BJ (cell line): Measurements from ENCODE around the gene RAG2. TPM values are rescaled to one million over a fixed set of nuclear protein-coding genes. Genes with fewer than 3 reads are reported as not detected.
A peak's percentile ranks its signal among the peaks of the same experiment; 100 is the strongest.

ENCODE experiments used
- CTCF ChIA-PET: fragments of 350-600 bp; formaldehyde crosslinking; extraction: SDS; loops from one replicate; lab custom pipeline; 2021; ENCODE audit warnings: antibody characterized with exemption, inconsistent platforms; lab: Yijun Ruan, JAX
- POLR2A ChIA-PET: fragments of 300-600 bp; sonication (Branson Sonifier 250); formaldehyde crosslinking; extraction: SDS; loops from one replicate; lab custom pipeline; 2021; ENCODE audit warnings: antibody characterized with exemption; lab: Charles Lee
- DNase-seq: peaks from one replicate; pipeline ENCODE4 v3.0.0-alpha.2; 2011; ENCODE audit warnings: low read depth
- H3K27me3 ChIP-seq: 2 replicates; pipeline ENCODE4 v1.6.0; 2011; ENCODE audit warnings: low read length; ENCODE audit not compliant: control insufficient read depth, insufficient read depth
- H3K36me3 ChIP-seq: 2 replicates; pipeline ENCODE4 v1.5.1; 2011; ENCODE audit warnings: low read length; ENCODE audit not compliant: control insufficient read depth, insufficient read depth
- H3K4me3 ChIP-seq: 2 replicates; pipeline ENCODE4 v1.5.1; 2011; ENCODE audit warnings: low read depth, mild to moderate bottlenecking, control low read depth, low read length
- CTCF ChIP-seq: IDR thresholded peaks from 2 replicates; pipeline ENCODE4 v1.5.1; 2011; ENCODE audit warnings: low read depth, mild to moderate bottlenecking, control low read depth, inconsistent platforms, low read length, moderate library complexity; ENCODE audit not compliant: insufficient read depth
- polyA plus RNA-seq: library from polyadenylated mRNA; depleted of rRNA; stranded (reverse); fragments of >200 nt; gene quantifications from 2 replicates; pipeline ENCODE4 v1.2.3, GENCODE V29; 2011

Gene RAG2
- polyA plus RNA-seq, 1 experiment, result not detected

GRCh38 chr11:36628141-36628540, 30.1 kb upstream of the RAG2 start:
- ChIA-PET CTCF (interaction anchor here (1.1 to 1.4 kb wide), 2 partner anchors 19 to 64 kb away, joined by 3 to 5 read pairs; no protein-coding TSS in a partner anchor), POLR2A (no interaction called here)
- TF ChIP-seq CTCF, result no peak
- Histone ChIP-seq H3K27me3 (no peaks in the 10 kb centered on the region), H3K4me3 (no peak overlapping the region), H3K36me3 (no peaks in the 10 kb centered on the region)
- DNase-seq, result no peak

- Histone ChIP-seq H3K4me3 (no peak overlapping the region), H3K27me3 (no peaks in the 10 kb centered on the region), H3K36me3 (no peaks in the 10 kb centered on the region)
- POLR2A ChIA-PET, result no interaction called here
- DNase-seq, result no peak
- CTCF ChIA-PET, result interaction anchor here (1.1 to 1.4 kb wide), 2 partner anchors 19 to 63 kb away, joined by 3 to 5 read pairs; no protein-coding TSS in a partner anchor
- TF ChIP-seq CTCF, result no peak
Observed at GRCh38 chr11:36627471-36627870, 29.4 kb upstream of the RAG2 start.

GRCh38 chr11:36627006-36627405, 29.0 kb upstream of the RAG2 start:
- no peak for TF ChIP-seq CTCF
- CTCF ChIA-PET, result interaction anchor here (1.4 kb wide), 1 partner anchor 63 kb away, joined by 5 read pairs; no protein-coding TSS in a partner anchor
- POLR2A ChIA-PET, result no interaction called here
- no peak overlapping the region for H3K4me3 ChIP-seq
- no peak for DNase-seq
- H3K27me3 ChIP-seq, result no peaks in the 10 kb centered on the region
- H3K36me3 ChIP-seq, result no peaks in the 10 kb centered on the region

- ChIA-PET CTCF (interaction anchor here (0.7 to 1.4 kb wide), 5 partner anchors 45 to 118 kb away, joined by 3 to 9 read pairs (median 3); no protein-coding TSS in a partner anchor), POLR2A (no interaction called here)
- no peaks in the 10 kb centered on the region for H3K27me3 ChIP-seq
- H3K4me3 ChIP-seq, result no peak overlapping the region
- H3K36me3 ChIP-seq, result no peaks in the 10 kb centered on the region
- no peak for DNase-seq
- no peak for TF ChIP-seq CTCF
Observed at GRCh38 chr11:36623494-36623893, 25.5 kb upstream of the RAG2 start.

- CTCF ChIA-PET, result interaction anchor here (0.8 to 1.4 kb wide), 3 partner anchors 50 to 59 kb away, joined by 3 to 9 read pairs (median 6); no protein-coding TSS in a partner anchor
Observed at GRCh38 chr11:36622431-36623136, 24.5 kb upstream of the RAG2 start.

More at GRCh38 chr11:36622431-36623136, 24.5 kb upstream of the RAG2 start:
- H3K36me3 ChIP-seq, result no peaks in the 10 kb centered on the region
- DNase-seq, result no peak
- no peaks in the 10 kb centered on the region for H3K27me3 ChIP-seq
- POLR2A ChIA-PET, result no interaction called here
- H3K4me3 ChIP-seq, result no peak overlapping the region
- peak; percentile 54 for TF ChIP-seq CTCF
